Measurements from ENCODE around the gene TNFRSF1A. TPM values are rescaled to one million over a fixed set of nuclear protein-coding genes. Genes with fewer than 3 reads are reported as not detected.
A peak's percentile ranks its signal among the peaks of the same experiment; 100 is the strongest.

The TNFRSF1A gene
- total and polyA plus RNA-seq, 2 of the 13 experiments (the other 11 are each of a cell fraction or from before 2014, with no cell fraction given) = 41.5 to 61.2 TPM

DNA sequence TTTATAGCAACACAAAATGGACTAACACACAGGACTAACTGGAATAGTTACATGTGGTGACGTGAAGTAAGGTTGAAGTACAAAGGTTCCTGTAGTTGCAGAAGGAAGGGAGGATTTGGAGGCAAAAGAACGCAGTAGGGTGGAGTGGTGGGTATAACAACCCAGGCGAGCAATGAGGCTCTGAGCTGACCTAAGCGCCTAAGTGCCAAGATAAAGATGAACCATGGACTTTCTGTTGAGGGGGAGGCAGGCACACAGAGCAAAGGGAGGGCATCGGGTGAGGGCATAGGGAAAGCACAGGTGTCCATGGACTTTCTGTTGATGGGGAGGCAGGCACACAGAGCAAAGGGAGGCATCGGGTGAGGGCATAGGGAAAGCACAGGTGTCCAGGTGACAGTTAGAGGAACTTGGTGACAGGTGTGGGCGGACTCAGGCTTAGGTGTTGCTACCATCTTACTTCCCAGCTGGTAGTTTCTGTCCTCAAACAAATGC is 18.2 kb upstream of the TNFRSF1A start (continued):
- TF ChIP-seq, protein P1, sequence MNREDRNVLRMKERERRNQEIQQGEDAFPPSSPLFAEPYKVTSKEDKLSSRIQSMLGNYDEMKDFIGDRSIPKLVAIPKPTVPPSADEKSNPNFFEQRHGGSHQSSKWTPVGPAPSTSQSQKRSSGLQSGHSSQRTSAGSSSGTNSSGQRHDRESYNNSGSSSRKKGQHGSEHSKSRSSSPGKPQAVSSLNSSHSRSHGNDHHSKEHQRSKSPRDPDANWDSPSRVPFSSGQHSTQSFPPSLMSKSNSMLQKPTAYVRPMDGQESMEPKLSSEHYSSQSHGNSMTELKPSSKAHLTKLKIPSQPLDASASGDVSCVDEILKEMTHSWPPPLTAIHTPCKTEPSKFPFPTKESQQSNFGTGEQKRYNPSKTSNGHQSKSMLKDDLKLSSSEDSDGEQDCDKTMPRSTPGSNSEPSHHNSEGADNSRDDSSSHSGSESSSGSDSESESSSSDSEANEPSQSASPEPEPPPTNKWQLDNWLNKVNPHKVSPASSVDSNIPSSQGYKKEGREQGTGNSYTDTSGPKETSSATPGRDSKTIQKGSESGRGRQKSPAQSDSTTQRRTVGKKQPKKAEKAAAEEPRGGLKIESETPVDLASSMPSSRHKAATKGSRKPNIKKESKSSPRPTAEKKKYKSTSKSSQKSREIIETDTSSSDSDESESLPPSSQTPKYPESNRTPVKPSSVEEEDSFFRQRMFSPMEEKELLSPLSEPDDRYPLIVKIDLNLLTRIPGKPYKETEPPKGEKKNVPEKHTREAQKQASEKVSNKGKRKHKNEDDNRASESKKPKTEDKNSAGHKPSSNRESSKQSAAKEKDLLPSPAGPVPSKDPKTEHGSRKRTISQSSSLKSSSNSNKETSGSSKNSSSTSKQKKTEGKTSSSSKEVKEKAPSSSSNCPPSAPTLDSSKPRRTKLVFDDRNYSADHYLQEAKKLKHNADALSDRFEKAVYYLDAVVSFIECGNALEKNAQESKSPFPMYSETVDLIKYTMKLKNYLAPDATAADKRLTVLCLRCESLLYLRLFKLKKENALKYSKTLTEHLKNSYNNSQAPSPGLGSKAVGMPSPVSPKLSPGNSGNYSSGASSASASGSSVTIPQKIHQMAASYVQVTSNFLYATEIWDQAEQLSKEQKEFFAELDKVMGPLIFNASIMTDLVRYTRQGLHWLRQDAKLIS (CRISPR knock-in tag; IDR thresholded peaks at IDR 0.05) = no peak
- TF ChIP-seq, protein P2, sequence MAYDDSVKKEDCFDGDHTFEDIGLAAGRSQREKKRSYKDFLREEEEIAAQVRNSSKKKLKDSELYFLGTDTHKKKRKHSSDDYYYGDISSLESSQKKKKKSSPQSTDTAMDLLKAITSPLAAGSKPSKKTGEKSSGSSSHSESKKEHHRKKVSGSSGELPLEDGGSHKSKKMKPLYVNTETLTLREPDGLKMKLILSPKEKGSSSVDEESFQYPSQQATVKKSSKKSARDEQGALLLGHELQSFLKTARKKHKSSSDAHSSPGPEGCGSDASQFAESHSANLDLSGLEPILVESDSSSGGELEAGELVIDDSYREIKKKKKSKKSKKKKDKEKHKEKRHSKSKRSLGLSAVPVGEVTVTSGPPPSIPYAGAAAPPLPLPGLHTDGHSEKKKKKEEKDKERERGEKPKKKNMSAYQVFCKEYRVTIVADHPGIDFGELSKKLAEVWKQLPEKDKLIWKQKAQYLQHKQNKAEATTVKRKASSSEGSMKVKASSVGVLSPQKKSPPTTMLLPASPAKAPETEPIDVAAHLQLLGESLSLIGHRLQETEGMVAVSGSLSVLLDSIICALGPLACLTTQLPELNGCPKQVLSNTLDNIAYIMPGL (CRISPR knock-in tag; IDR thresholded peaks at IDR 0.05; ENCODE audit: borderline replicate concordance in 1 of 2, low read depth in 1 of 2) = no peak
- TF ChIP-seq NFE2 (CRISPR knock-in tag; IDR thresholded peaks at IDR 0.05) (no peak), IRX3 (CRISPR knock-in tag; IDR thresholded peaks at IDR 0.05; ENCODE audit: borderline replicate concordance, low read depth) (no peak), LCORL (IDR thresholded peaks at IDR 0.05) (no peak), LCORL (CRISPR knock-in tag; IDR thresholded peaks at IDR 0.05) (peak; percentile 27; the same call in 1 of the 2 replicates), HNRNPL (IDR thresholded peaks at IDR 0.05; ENCODE audit: low read depth, low read length) (peak; percentile 81; the same call in 1 of the 2 replicates), ZNF207 (IDR thresholded peaks at IDR 0.05; ENCODE audit: borderline replicate concordance) (0 out of 2 replicates have a peak, but pooled peaks have one; percentile 44), MTF2 (CRISPR knock-in tag; IDR thresholded peaks at IDR 0.05; ENCODE audit: borderline replicate concordance) (no peak), ZSCAN20 (CRISPR knock-in tag; IDR thresholded peaks at IDR 0.05; ENCODE audit: borderline replicate concordance) (no peak), KLF9 (CRISPR knock-in tag; IDR thresholded peaks at IDR 0.05; ENCODE audit: low read depth) (no peak), CREM (IDR thresholded peaks at IDR 0.05) (peak; percentile 22; the same call in 1 of the 2 replicates), CREM (CRISPR knock-in tag; IDR thresholded peaks at IDR 0.05) (no peak), ZNF350 (CRISPR knock-in tag; IDR thresholded peaks at IDR 0.05; ENCODE audit: borderline replicate concordance, low read depth) (0 out of 2 replicates have a peak, but pooled peaks have one; percentile 27), ZNF552 (CRISPR knock-in tag; IDR thresholded peaks at IDR 0.05; ENCODE audit: borderline replicate concordance) (no peak), EED (CRISPR knock-in tag; IDR thresholded peaks at IDR 0.05) (no peak), KDM2A (CRISPR knock-in tag; IDR thresholded peaks at IDR 0.05; ENCODE audit: borderline replicate concordance, low read depth) (no peak)
- TF ChIP-seq, protein P3, sequence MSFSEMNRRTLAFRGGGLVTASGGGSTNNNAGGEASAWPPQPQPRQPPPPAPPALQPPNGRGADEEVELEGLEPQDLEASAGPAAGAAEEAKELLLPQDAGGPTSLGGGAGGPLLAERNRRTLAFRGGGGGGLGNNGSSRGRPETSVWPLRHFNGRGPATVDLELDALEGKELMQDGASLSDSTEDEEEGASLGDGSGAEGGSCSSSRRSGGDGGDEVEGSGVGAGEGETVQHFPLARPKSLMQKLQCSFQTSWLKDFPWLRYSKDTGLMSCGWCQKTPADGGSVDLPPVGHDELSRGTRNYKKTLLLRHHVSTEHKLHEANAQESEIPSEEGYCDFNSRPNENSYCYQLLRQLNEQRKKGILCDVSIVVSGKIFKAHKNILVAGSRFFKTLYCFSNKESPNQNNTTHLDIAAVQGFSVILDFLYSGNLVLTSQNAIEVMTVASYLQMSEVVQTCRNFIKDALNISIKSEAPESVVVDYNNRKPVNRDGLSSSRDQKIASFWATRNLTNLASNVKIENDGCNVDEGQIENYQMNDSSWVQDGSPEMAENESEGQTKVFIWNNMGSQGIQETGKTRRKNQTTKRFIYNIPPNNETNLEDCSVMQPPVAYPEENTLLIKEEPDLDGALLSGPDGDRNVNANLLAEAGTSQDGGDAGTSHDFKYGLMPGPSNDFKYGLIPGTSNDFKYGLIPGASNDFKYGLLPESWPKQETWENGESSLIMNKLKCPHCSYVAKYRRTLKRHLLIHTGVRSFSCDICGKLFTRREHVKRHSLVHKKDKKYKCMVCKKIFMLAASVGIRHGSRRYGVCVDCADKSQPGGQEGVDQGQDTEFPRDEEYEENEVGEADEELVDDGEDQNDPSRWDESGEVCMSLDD (CRISPR knock-in tag; IDR thresholded peaks at IDR 0.05; ENCODE audit: borderline replicate concordance) = no peak
- TF ChIP-seq, protein P4, sequence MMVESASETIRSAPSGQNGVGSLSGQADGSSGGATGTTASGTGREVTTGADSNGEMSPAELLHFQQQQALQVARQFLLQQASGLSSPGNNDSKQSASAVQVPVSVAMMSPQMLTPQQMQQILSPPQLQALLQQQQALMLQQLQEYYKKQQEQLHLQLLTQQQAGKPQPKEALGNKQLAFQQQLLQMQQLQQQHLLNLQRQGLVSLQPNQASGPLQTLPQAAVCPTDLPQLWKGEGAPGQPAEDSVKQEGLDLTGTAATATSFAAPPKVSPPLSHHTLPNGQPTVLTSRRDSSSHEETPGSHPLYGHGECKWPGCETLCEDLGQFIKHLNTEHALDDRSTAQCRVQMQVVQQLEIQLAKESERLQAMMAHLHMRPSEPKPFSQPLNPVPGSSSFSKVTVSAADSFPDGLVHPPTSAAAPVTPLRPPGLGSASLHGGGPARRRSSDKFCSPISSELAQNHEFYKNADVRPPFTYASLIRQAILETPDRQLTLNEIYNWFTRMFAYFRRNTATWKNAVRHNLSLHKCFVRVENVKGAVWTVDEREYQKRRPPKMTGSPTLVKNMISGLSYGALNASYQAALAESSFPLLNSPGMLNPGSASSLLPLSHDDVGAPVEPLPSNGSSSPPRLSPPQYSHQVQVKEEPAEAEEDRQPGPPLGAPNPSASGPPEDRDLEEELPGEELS (CRISPR knock-in tag; IDR thresholded peaks at IDR 0.05) = no peak
